HG02588 (cell line): ENCODE measurements around the gene JPT2.
"Not testable (repeated sequence)": the region's sequence is repeated elsewhere in the genome, so short reads cannot be mapped to it uniquely, and the experiment has no call there.

Source experiments
- ATAC-seq: cut with Tn5 transposase; IDR thresholded peaks from one replicate; pipeline ENCODE4 v1.9.1; 2021; ENCODE audit warnings: mild to moderate bottlenecking, moderate library complexity; ENCODE audit not compliant: unreplicated experiment

JPT2 gene

DNA sequence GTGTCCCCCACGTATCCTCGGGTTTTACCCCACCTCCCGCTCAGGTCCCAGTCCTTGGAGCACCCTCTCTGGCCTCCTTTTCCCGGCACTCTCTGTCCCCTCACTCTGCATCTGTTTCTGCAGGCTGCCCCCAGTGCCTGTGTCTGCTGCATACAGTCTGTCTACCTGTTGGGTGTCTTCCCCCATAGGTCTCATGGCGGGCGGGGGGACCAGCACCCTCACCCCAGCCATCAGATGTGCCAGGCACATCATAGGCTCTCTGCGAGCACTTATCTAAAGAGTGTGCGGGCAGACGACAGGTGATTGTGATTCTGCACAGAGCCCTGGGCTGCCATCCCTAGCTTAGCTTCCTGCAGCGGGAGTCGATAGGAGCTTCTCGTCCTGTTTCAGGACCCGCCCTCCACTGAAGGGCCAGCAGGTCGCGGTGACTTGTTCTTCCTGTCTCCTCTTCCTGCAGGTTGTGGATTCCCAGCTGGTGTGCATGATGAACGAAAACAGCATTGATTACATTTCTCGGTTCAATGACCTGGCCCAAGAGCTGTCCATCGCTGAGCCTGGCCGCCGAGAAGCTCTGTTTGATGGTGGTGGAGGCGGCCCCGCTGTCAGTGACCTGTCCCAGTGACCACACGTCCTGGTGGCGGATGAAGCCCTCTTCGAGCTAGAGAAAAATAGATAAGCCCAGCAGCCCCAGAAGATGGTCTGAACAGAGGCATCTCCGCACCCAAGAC is 4.5 kb upstream of the JPT2 start:
- no peak for ATAC-seq

DNA sequence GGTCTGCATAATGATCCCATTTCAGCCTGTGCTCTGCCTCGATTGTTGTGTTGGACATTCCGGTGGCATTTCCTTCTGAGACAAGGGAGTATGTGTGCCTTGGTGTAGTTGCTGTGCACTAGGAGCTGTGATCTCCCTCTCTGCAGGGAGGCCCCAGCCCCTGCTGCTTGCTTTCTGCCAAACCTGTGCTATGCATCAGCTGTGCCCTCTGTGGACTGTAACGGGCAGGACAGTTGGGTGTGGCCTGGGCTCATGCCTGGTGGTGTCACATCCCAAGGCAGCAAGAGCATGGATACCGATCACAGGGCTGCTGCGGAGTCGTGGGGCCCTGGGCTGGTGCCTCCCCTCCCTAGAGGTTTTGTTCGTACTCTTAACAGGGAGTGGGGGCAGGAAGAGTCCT is 3.8 kb upstream of the JPT2 start:
- no peak for ATAC-seq

DNA sequence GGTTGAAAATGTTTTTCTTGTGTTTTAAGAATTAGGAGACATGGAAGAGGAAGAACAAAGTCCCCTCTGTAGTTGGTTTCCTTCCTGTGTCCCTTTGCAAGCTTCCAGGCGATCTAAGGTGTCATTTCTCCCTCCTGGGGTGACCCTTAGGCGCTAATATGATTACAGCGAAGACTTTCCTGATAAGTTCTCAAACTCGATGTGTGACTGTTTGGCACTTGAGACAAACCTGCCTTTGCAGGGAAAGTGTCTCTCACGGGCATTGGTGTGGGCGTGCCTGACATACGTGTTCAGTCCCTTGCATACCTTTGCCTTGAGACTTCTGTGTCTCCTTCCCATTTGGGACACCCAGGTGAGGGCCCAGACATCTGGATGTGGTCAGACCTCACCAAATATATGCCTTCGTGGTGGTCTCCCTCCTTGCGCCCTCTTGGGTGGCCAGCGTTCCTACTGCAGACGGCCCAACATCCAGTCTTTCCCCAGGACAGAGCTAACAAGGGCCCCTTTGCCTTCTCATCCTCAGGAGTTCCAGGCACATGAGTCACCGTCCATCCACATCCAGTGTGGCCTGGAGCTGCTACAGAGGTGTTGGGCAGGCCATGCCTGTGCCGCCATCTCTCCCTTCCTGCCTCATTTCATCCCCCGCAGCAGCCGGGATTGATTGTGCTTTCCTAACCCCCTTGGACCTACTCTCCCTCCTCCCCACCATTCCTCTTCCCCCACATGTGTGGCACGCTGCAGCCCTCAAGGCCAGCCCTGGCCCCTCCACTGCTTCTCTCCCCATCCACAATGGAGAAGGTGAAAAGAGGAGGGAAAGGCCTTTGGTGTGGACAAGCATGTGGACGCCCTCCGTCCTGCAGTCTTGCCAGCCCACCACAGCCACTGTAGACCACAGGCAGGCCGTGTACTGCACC is 3.1 kb upstream of the JPT2 start:
- no peak for ATAC-seq

DNA sequence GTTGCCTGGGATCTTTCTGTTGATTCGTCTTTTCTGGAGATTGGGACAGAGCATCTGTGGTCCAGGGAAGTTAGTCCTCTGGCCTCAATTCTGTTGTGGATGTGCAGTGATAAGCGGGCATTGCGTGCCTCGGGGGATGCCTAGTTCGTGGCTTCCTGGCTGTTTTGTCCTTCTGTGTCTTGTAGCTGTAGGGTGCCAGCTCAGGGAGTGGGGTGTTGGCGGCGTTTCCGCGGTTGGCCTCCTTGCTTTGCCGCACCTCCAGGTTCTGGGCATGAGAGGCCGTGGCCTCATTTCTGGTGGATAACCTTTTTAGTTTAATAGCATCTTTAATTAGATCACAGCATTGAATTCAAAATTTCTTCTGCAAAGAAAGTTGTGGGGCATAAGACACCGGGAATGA is 1.4 kb upstream of the JPT2 start:
- no peak for ATAC-seq

DNA sequence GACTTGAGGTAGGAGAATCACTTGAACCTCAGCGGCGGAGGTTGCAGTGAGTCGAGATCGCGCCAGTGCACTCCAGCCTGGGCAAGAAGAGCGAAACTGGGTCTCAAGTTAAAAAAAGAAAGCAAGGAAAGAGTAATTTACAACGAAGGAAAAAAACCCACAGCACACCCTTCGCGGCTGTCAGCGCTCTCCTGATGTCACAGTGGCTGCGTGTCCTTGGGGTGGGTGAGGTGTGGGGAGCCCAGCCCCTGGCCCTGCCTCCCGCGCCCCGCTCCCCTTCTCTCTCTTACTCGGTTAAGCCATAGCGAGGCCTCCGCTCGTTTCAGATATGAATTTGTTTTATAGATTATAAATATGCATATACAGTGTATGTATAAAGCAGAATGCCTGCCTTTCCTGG is 740 bp upstream of the JPT2 start:
- ATAC-seq, result no peak

DNA sequence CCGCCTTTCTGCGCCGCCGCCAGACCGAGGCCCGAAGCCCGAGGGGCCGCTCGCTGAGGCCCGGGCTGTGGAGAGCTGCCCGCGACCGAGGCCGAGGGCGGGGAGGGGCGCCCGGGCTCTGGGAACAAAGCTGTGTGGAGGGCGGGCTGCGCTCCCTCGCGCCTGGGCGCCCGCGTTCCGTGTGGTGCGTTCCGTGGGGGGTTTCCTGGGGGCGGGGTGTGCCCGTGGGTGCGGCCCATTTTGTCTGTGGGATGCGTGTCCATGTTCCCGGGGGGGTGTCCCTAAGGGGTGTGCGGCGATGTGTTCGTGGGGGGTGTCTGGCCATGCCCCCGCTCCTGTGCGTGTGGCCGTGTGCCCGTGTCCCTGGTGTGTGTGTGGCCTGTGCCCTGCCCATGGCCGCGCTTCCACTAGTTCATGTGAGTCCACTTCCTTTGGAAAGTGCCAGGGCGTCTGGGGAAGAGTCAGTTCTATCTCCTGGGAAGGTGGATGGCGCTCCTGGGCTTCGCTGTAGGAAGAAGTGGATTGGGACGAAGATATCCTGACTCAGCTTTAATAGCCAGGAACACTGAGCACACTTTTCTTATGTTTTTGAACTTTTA is 520 bp downstream of the JPT2 start:
- ATAC-seq, result peak; percentile 13

DNA sequence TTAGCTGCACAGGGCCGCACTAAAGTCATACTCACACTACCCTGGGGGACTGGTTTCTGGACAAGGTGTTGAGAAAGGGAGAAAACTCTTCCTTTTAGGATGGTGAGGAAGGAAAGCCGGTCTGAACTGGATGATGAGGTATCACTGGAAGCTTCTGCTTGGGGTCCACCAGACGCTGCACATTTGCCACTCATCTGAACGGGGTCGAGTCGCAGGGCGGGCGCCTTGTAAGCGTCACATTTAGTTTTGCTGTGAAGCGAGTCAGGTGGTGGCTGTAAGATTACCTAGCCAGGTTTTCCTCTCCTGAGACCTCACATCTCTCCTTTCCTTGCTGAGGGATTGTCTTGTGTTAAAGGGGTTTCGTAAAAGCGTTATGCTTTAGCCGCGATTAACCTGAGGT is 2.3 kb downstream of the JPT2 start:
- no peak for ATAC-seq

DNA sequence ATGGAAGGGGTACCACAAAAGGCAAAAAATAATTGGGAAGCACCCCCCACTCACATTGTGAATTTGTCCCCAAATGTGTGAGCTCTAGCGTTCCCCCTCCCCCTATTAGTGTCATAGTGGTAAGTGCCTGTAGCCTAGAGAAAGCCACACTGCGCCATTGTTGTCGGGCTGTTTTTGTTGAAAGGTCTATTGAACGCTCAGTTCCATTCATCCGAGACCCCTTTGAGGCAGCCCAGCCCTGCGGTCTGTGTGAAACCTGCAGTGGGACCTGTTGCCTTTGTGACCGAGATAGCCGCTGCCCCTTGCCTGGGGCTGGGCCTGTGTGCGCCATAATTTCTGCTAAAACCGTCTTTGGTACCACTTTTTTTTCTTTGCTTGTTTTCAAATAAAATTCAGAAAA is 3.0 kb downstream of the JPT2 start:
- ATAC-seq, result no peak

DNA sequence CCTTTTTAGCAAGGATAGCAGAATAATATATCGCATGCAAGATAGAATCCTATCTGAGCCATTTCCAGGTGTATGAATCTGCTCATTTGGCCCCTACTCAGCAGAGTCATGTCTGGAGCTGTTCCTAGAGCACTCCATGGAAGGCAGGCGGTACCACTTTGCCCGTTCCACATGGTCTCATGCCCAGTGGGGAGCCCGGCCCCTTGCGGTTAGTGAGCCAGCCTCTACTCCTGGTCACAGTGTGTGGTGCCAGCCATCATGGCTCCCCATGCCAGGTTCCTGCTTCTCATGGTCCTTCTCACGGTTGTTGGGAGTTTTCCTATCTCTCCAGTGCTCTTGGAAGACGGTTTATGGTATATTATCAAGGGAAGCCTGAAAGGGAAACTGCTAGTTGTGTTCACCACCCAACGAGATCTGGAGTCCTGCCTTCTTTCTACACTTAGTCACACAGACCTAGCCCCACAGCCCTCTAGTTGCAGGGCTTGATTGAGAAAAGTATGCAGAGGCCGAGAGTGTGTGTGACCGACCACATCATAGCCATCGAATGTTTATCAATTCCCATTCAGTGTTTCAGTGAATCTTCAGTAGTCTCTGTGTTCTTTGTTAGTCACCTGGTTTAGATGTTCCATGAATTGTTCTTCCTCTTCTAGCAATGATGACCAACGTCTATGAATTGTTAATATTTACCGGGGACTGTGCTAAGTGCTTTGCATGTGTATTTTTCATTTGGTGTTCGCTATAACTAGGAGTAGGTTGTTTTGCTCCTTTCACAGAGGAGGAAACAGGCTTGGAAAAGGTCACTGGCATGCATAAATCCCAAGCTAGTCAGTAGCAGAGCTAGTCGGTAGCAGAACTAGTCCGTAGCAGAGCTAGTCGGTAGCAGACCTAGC is 9.6 kb downstream of the JPT2 start:
- ATAC-seq, result no peak

DNA sequence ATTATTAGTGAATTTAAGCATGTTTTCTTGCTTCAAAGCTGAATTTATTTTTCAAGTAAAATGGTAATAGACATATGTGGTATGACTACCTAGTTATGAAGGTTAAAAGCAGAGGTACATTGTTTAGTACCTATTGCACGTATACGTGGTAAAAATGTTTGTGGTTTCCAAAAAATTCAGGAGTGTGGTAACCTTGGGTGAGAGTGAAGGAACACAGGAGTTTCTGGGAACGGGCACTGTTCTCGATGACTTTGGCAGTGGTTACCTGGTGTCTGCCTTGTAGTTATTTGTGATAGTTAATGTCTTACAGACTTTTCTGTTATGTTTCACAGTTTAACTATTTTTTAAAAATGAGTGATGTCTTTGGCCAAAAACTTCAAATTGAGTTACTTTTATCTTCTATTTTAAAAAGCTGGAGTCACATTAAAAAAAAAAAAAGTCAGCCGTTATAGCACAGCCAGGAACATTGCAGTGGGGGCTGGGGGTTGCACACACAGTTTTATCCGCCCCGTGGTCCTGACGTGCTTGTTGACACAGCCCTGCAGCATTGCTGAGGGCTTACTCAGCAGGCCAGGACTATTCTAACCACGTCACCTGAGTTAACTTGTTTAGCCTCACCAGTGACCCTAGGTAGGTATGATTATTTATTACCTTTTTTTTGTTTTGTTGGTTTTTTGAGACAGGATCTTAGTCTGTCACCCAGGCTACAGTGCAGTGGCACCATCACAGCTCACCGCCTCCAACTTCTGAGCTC is 10.9 kb downstream of the JPT2 start:
- no peak for ATAC-seq

DNA sequence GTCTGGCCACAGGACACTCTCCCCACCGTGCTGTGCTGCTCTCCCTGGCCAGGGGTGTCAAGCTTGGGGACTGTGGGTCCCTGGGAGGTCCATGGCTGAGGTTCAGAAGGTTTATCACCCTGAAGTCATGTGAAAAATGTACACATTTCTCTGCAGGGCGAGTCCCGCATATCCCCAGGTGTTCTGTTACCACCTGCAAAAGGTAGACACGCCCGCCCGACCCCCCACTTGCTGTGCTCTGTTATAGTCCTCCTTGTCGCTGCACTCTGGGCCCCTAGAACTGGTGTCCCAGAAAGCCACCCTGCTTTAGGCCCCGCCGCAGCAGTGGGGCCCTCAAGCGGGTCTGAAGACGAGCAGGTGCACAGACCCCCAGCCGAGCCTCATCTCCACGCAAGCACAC is 11.8 kb downstream of the JPT2 start:
- no peak for ATAC-seq

DNA sequence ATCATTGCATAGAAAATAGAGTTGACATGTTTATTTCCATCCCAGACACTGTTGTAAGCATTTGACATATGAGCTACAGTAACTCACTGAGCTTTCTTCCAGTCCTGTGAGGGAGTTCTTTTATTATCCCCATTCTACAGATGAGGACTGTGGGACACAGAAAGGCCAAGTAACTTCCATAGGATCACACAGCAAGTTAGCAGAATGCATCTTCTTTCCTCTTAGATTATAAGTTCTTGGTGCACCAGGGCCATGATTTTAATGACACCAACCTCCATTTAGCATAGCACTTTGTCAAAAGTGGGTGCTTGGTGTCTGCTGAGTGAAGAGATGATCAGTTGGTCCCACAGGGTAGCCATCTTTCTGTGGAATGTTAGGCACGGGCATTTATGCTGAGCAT is 12.7 kb downstream of the JPT2 start:
- ATAC-seq, result no peak

DNA sequence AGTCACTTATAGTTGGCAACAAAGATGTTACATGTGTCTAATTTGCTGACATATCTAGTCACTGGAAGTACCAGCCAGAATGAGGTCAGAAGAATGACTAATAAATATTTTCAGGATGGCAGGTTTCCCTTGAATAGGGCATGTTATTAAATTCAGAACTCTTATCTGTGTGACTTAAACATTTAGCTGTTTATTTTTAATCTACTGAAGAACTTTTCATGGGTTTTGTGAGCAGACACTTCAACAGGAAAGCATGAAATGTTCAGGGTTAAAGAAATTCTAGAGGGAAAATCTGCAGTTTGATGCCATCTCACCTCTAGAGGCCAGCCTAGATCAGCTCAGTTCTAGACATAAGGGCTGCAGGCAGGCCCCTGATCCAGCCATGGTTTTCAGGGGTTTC is 13.2 kb downstream of the JPT2 start:
- no peak for ATAC-seq

DNA sequence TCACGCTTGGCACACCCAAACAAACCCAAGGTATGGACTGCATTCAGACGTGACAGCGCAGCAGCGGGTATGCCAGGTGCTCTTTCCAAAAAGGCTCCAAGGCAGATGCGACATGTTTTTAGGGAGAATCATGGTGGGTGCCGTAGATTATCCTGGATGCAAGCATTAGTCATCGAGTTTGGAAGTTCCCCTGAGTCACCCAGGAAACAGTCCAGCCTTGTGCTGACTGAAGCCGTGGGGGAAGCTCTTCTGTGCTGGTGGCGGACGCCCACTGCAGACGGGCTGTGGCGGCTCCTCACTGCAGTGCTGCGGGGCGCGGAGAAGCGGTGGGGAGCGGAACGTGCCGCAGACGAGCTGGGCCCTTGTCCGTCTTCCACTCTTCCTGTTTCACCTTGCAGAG is 13.9 kb downstream of the JPT2 start:
- ATAC-seq, result no peak

DNA sequence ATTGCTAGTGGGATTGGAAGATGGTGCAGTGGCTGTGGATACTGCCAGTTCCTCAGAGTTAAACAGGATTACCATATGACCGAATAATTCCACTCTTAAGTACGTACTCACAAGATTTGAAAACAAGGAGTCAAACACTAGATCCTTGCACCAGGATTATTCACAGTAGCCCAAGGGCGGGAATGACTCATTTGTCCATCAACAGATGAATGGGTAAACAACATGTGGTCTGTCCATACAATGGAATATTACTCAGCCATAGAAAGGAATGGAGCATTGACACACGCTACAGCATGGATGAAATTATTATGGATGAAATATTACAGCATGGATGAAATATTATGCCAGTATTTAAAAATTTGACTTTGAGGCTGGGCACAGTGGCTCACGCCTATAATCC is 18.8 kb downstream of the JPT2 start:
- ATAC-seq, result no peak

DNA sequence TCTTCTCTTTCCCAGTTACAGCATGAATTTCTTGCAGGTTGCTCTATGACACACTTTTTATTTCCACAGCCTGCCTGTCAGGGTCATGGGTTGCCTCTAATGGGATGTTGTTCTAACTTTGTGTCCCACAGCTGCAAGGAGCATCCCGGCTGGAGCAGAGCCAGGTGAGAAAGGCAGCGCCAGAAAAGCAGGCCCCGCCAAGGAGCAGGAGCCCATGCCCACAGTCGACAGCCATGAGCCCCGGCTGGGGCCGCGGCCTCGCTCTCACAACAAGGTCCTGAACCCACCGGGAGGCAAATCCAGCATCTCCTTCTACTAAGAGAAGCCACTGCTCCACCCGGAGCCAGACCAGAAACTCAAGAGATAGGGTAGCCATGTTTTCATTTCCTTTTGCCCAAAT is 20.6 kb downstream of the JPT2 start:
- no peak for ATAC-seq

DNA sequence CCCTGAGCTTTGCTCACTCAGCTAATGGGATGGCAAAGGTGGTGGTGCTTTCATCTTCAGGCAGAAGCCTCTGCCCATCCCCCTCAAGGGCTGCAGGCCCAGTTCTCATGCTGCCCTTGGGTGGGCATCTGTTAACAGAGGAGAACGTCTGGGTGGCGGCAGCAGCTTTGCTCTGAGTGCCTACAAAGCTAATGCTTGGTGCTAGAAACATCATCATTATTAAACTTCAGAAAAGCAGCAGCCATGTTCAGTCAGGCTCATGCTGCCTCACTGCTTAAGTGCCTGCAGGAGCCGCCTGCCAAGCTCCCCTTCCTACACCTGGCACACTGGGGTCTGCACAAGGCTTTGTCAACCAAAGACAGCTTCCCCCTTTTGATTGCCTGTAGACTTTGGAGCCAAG is 22.2 kb downstream of the JPT2 start:
- ATAC-seq, result no peak

DNA sequence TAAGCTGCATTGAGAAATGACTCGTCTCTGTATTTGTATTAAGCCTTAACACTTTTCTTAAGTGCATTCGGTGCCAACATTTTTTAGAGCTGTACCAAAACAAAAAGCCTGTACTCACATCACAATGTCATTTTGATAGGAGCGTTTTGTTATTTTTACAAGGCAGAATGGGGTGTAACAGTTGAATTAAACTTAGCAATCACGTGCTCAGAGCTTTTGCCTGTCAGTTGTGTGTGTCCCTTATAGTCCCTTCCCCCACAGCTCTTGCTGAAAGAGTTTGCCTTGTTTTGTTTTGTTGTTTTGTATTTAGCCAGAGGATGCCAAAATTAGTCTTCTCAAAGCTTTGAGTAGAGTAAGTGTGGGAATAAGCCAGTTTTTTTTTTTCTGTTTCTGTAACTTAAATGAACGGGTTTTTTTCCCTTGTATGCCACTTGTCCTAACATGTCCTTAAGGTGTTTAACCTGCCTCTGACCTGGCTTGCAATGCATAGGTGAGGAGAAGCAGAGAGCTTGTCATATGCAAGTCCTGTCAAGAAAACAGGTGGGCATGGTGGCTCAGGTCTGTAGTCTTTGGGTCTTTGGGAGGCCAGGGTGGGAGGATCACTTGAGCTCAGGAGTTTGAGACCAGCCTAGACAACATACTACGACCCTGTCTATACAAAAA is 23.3 kb downstream of the JPT2 start:
- ATAC-seq, result no peak

DNA sequence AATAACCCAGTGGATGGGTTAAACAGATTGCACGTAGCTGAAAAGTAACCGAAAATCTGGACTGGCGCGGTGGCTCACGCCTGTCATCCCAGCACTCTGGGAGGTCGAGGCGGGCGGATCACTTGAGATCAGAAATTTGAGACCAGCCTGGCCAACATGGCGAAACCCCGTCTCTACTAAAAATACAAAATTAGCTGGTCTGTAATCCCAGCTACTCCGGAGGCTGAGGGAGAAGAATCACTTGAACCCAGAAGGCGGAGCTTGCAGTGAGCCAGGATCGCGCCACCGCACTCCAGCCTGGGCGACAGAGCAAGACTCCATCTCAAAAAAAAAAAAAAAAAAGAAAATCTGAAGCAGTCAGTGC is 27.2 kb downstream of the JPT2 start:
- not testable (repeated sequence) for ATAC-seq
